ENCODE results near the gene NR2F6. TPM values are rescaled to one million over a fixed set of nuclear protein-coding genes. Genes with fewer than 3 reads are reported as not detected.

Gene NR2F6
- total and polyA plus RNA-seq, 4 donors = 26.1 to 65.5 (median 27.4) TPM

GRCh38 chr19:17234911-17235299 is 10.8 kb downstream of the NR2F6 start:
- H3K27ac ChIP-seq (ENCODE audit: low read depth in 1 of 2, low read length in 1 of 2) = peak overlapping the region in 1 of 2 donors; percentile 75
- peak overlapping the region; percentile 43 for H3K4me3 ChIP-seq
- H3K9ac ChIP-seq (ENCODE audit: insufficient read depth in 1 of 2, low read length in 2 of 2) = no peak overlapping the region
- peak; percentile 60 for ATAC-seq (ENCODE audit: insufficient read depth, low FRiP score)
- H3K27me3 ChIP-seq (ENCODE audit: control insufficient read depth in 3 of 3, insufficient read depth in 3 of 3, low read length in 2 of 3) = no peaks in the 10 kb centered on the region
- 14 to 30% methylated on average over 11 of the region's 11 CpGs for WGBS, 2 donors
- TF ChIP-seq CTCF (IDR thresholded peaks at IDR 0.05; ENCODE audit: control extremely low read depth, extremely low read depth) = no peak
- H3K9me3 ChIP-seq (ENCODE audit: control insufficient read depth in 4 of 4, insufficient read depth in 3 of 4, low read length in 3 of 4) = no peaks in the 10 kb centered on the region
- peaks cover 0 to 14% (median 3%) of the 10 kb centered on the region in 5 donors for H3K4me1 ChIP-seq (ENCODE audit: control insufficient read depth in 5 of 5, insufficient read depth in 5 of 5, low read length in 5 of 5)
- DNase-seq = peak in 2 of 3 donors; percentile 38 to 48
- peaks cover 0 to 18% (median 9%) of the 10 kb centered on the region in 4 donors for H3K36me3 ChIP-seq (ENCODE audit: control insufficient read depth in 4 of 4, insufficient read depth in 4 of 4, low read length in 4 of 4)

- no peaks in the 10 kb centered on the region for H3K27me3 ChIP-seq (ENCODE audit: control insufficient read depth in 3 of 3, insufficient read depth in 3 of 3, low read length in 2 of 3)
- 94 to 96% methylated on average over 25 of the region's 25 CpGs for WGBS, 2 donors
- DNase-seq (no peak), ATAC-seq (ENCODE audit: insufficient read depth, low FRiP score) (no peak)
- H3K4me3 ChIP-seq = no peak overlapping the region
- no peaks in the 10 kb centered on the region for H3K9me3 ChIP-seq (ENCODE audit: control insufficient read depth in 4 of 4, insufficient read depth in 3 of 4, low read length in 3 of 4)
- H3K9ac ChIP-seq (ENCODE audit: insufficient read depth in 1 of 2, low read length in 2 of 2) = no peak overlapping the region
- peaks cover 0 to 17% (median 3%) of the 10 kb centered on the region in 4 donors for H3K36me3 ChIP-seq (ENCODE audit: control insufficient read depth in 4 of 4, insufficient read depth in 4 of 4, low read length in 4 of 4)
- H3K27ac ChIP-seq (ENCODE audit: low read depth in 1 of 2, low read length in 1 of 2) = no peak overlapping the region
- H3K4me1 ChIP-seq (ENCODE audit: control insufficient read depth in 5 of 5, insufficient read depth in 5 of 5, low read length in 5 of 5) = peaks cover 0 to 14% (median 3%) of the 10 kb centered on the region in 5 donors
- no peak for TF ChIP-seq CTCF (IDR thresholded peaks at IDR 0.05; ENCODE audit: control extremely low read depth, extremely low read depth)
Measured at GRCh38 chr19:17232258-17232657, 13.5 kb downstream of the NR2F6 start.

- DNase-seq = peak in 1 of 3 donors; percentile 6
- 96% methylated on average over 3 of the region's 3 CpGs for WGBS, 2 donors
- H3K27me3 ChIP-seq (ENCODE audit: control insufficient read depth in 3 of 3, insufficient read depth in 3 of 3, low read length in 2 of 3) = no peaks in the 10 kb centered on the region
- no peak for ATAC-seq (ENCODE audit: insufficient read depth, low FRiP score)
- peaks cover 0 to 5% (median under 1%) of the 10 kb centered on the region in 5 donors for H3K4me1 ChIP-seq (ENCODE audit: control insufficient read depth in 5 of 5, insufficient read depth in 5 of 5, low read length in 5 of 5)
- peaks cover 0 to 15% (median 3%) of the 10 kb centered on the region in 4 donors for H3K36me3 ChIP-seq (ENCODE audit: control insufficient read depth in 4 of 4, insufficient read depth in 4 of 4, low read length in 4 of 4)
- no peak overlapping the region for H3K4me3 ChIP-seq
- no peaks in the 10 kb centered on the region for H3K9me3 ChIP-seq (ENCODE audit: control insufficient read depth in 4 of 4, insufficient read depth in 3 of 4, low read length in 3 of 4)
- TF ChIP-seq CTCF (IDR thresholded peaks at IDR 0.05; ENCODE audit: control extremely low read depth, extremely low read depth) = no peak
- H3K27ac ChIP-seq (ENCODE audit: low read depth in 1 of 2, low read length in 1 of 2) = no peak overlapping the region
- no peak overlapping the region for H3K9ac ChIP-seq (ENCODE audit: insufficient read depth in 1 of 2, low read length in 2 of 2)
Measured at GRCh38 chr19:17229890-17230289, 15.8 kb downstream of the NR2F6 start.

GRCh38 chr19:17227798-17228367 is 17.8 kb downstream of the NR2F6 start:
- Histone ChIP-seq H3K27me3 (ENCODE audit: control insufficient read depth in 3 of 3, insufficient read depth in 3 of 3, low read length in 2 of 3) (no peaks in the 10 kb centered on the region), H3K36me3 (ENCODE audit: control insufficient read depth in 4 of 4, insufficient read depth in 4 of 4, low read length in 4 of 4) (peaks cover 0 to 15% (median 3%) of the 10 kb centered on the region in 4 donors), H3K9ac (ENCODE audit: insufficient read depth in 1 of 2, low read length in 2 of 2) (no peak overlapping the region), H3K4me3 (no peak overlapping the region), H3K9me3 (ENCODE audit: control insufficient read depth in 4 of 4, insufficient read depth in 3 of 4, low read length in 3 of 4) (no peaks in the 10 kb centered on the region), H3K4me1 (ENCODE audit: control insufficient read depth in 5 of 5, insufficient read depth in 5 of 5, low read length in 5 of 5) (peaks cover 0 to 5% (median 0%) of the 10 kb centered on the region in 5 donors), H3K27ac (ENCODE audit: low read depth in 1 of 2, low read length in 1 of 2) (no peak overlapping the region)
- DNase-seq (no peak), ATAC-seq (ENCODE audit: insufficient read depth, low FRiP score) (no peak)
- no peak for TF ChIP-seq CTCF (IDR thresholded peaks at IDR 0.05; ENCODE audit: control extremely low read depth, extremely low read depth)
- WGBS, 2 donors = 81 to 88% methylated on average over 13 of the region's 13 CpGs
